Measurements from ENCODE around the gene ST6GALNAC1. TPM values are rescaled to one million over a fixed set of nuclear protein-coding genes. Genes with fewer than 3 reads are reported as not detected.

Gene ST6GALNAC1
- total and polyA plus RNA-seq, 2 of the 13 experiments (the other 11 are each of a cell fraction or from before 2014, with no cell fraction given) = not detected

DNA sequence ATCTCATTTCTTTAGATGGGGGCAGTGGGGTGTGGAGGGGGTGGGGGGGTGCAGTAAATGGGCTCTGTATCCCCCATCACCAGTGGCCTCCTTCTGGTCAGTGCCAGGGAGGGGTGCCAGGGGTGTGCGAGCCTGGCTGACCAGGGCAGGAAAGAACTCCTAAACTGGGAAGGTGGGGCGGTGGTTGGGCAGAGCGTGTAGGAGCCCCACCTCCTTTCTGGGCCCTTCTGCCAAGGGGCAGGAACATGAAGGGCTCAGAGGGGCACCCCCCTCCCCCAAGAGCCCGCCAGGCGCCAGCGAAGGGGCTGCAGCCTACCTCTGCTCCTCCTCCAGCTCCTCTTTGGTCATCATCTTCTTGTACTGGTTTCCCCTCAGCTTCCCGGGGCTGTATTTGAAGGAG lies 41.2 kb upstream of the ST6GALNAC1 start:
- intact Hi-C loops (cut with micrococcal nuclease; ENCODE audit: unreplicated experiment) = no loop called here
- ChIA-PET CTCF (ENCODE audit: low intra/inter-chr PET ratio, low total read pairs) (no interaction called here), POLR2A (interaction anchor here (1.3 kb wide), 1 partner anchor 13 kb away, joined by 3 read pairs; no protein-coding TSS in a partner anchor)
- H3K27ac ChIP-seq (ENCODE audit: extremely low read length, insufficient read depth, low read length) = no peak overlapping the region
- H3K36me3 ChIP-seq (replicated peaks in 1 of 2; ENCODE audit: control insufficient read depth in 1 of 2, insufficient read depth in 2 of 2, low read length in 2 of 2) = peaks cover 7 to 18% of the 10 kb centered on the region in 2 experiments; a peak in 4 of 5 replicates
- H3K9me3 ChIP-seq (ENCODE audit: low read length) = no peaks in the 10 kb centered on the region
- H3K4me2 ChIP-seq (ENCODE audit: low read depth, low read length) = no peak overlapping the region
- no peak overlapping the region for H2AFZ ChIP-seq (ENCODE audit: low read length)
- no peak for ATAC-seq
- H3K79me2 ChIP-seq (ENCODE audit: insufficient read depth, low read length) = no peaks in the 10 kb centered on the region
- H3K4me3 ChIP-seq (replicated peaks in 1 of 3; ENCODE audit: insufficient read depth in 1 of 3, low read depth in 2 of 3, low read length in 3 of 3) = no peak overlapping the region
- H3K27me3 ChIP-seq (ENCODE audit: control insufficient read depth in 1 of 2, insufficient read depth in 2 of 2, low read length in 2 of 2) = no peaks in the 10 kb centered on the region
- no peak for DNase-seq (ENCODE audit: low spot score)
- no peak overlapping the region for H3K9ac ChIP-seq (ENCODE audit: insufficient read depth, low read depth, low read length)
- FAIRE-seq = no peak
- in situ Hi-C loops (cut with HindIII; ENCODE audit: extremely low pct_ligation_motif_present, low pct_unique_long_range_greater_than_20kb) = loop anchor here (5.0 kb wide), 1 partner anchor 33 kb away; no protein-coding TSS in a partner anchor
- TF ChIP-seq KLF15 (CRISPR knock-in tag; IDR thresholded peaks at IDR 0.05; ENCODE audit: borderline replicate concordance) = no peak
- TF ChIP-seq, protein P1, sequence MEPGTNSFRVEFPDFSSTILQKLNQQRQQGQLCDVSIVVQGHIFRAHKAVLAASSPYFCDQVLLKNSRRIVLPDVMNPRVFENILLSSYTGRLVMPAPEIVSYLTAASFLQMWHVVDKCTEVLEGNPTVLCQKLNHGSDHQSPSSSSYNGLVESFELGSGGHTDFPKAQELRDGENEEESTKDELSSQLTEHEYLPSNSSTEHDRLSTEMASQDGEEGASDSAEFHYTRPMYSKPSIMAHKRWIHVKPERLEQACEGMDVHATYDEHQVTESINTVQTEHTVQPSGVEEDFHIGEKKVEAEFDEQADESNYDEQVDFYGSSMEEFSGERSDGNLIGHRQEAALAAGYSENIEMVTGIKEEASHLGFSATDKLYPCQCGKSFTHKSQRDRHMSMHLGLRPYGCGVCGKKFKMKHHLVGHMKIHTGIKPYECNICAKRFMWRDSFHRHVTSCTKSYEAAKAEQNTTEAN (CRISPR knock-in tag; conservative IDR thresholded peaks at IDR 0.05) = no peak
- TF ChIP-seq CREM (IDR thresholded peaks at IDR 0.05) = no peak
- TF ChIP-seq CREM (CRISPR knock-in tag; IDR thresholded peaks at IDR 0.05) = no peak
- TF ChIP-seq ZNF326 (CRISPR knock-in tag; IDR thresholded peaks at IDR 0.05; ENCODE audit: borderline replicate concordance) = no peak
- no peak for TF ChIP-seq CHCHD3 (CRISPR knock-in tag; IDR thresholded peaks at IDR 0.05)
- TF ChIP-seq, protein P2, sequence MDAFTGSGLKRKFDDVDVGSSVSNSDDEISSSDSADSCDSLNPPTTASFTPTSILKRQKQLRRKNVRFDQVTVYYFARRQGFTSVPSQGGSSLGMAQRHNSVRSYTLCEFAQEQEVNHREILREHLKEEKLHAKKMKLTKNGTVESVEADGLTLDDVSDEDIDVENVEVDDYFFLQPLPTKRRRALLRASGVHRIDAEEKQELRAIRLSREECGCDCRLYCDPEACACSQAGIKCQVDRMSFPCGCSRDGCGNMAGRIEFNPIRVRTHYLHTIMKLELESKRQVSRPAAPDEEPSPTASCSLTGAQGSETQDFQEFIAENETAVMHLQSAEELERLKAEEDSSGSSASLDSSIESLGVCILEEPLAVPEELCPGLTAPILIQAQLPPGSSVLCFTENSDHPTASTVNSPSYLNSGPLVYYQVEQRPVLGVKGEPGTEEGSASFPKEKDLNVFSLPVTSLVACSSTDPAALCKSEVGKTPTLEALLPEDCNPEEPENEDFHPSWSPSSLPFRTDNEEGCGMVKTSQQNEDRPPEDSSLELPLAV (CRISPR knock-in tag; conservative IDR thresholded peaks at IDR 0.05; ENCODE audit: low read depth) = no peak
- TF ChIP-seq, protein P3, sequence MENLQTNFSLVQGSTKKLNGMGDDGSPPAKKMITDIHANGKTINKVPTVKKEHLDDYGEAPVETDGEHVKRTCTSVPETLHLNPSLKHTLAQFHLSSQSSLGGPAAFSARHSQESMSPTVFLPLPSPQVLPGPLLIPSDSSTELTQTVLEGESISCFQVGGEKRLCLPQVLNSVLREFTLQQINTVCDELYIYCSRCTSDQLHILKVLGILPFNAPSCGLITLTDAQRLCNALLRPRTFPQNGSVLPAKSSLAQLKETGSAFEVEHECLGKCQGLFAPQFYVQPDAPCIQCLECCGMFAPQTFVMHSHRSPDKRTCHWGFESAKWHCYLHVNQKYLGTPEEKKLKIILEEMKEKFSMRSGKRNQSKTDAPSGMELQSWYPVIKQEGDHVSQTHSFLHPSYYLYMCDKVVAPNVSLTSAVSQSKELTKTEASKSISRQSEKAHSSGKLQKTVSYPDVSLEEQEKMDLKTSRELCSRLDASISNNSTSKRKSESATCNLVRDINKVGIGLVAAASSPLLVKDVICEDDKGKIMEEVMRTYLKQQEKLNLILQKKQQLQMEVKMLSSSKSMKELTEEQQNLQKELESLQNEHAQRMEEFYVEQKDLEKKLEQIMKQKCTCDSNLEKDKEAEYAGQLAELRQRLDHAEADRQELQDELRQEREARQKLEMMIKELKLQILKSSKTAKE (CRISPR knock-in tag; IDR thresholded peaks at IDR 0.05; ENCODE audit: borderline replicate concordance) = no peak
- TF ChIP-seq, protein P4, sequence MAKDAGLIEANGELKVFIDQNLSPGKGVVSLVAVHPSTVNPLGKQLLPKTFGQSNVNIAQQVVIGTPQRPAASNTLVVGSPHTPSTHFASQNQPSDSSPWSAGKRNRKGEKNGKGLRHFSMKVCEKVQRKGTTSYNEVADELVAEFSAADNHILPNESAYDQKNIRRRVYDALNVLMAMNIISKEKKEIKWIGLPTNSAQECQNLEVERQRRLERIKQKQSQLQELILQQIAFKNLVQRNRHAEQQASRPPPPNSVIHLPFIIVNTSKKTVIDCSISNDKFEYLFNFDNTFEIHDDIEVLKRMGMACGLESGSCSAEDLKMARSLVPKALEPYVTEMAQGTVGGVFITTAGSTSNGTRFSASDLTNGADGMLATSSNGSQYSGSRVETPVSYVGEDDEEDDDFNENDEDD (CRISPR knock-in tag; IDR thresholded peaks at IDR 0.05; ENCODE audit: borderline replicate concordance) = no peak
- no peak for TF ChIP-seq NFKBIZ (CRISPR knock-in tag; IDR thresholded peaks at IDR 0.05)
- TF ChIP-seq BHLHE40 (IDR thresholded peaks at IDR 0.05; ENCODE audit: low read length) = no peak
- TF ChIP-seq TBL1XR1 (IDR thresholded peaks at IDR 0.05; ENCODE audit: borderline replicate concordance, low read length, partially characterized antibody) = no peak
- TF ChIP-seq ZKSCAN8 (CRISPR knock-in tag; IDR thresholded peaks at IDR 0.05; ENCODE audit: borderline replicate concordance) = no peak
- no peak for TF ChIP-seq MLLT10 (CRISPR knock-in tag; IDR thresholded peaks at IDR 0.05)
- TF ChIP-seq RAD21 (CRISPR knock-in tag; IDR thresholded peaks at IDR 0.05) = no peak
- no peak for TF ChIP-seq RARA (CRISPR knock-in tag; IDR thresholded peaks at IDR 0.05)
- no peak for TF ChIP-seq ZNF343 (CRISPR knock-in tag; IDR thresholded peaks at IDR 0.05)
- TF ChIP-seq HOXA9 (CRISPR knock-in tag; IDR thresholded peaks at IDR 0.05; ENCODE audit: borderline replicate concordance) = no peak
- TF ChIP-seq DMAP1 (CRISPR knock-in tag; IDR thresholded peaks at IDR 0.05) = no peak
- 94% methylated on average over 7 of the region's 7 CpGs for WGBS (ENCODE audit: low lambda C conversion rate)
- BruUV-seq (replicated peaks) = no TSS peak
- H4K20me1 ChIP-seq (ENCODE audit: insufficient read depth, low read length) = no peaks in the 10 kb centered on the region
- peaks cover 39% of the 10 kb centered on the region for H3K4me1 ChIP-seq (ENCODE audit: insufficient read depth, low read length)

All from HepG2 (cell line).